GM19397 (cell line): ENCODE measurements around the gene HRAS.

Experiments
- ATAC-seq: cut with Tn5 transposase; IDR thresholded peaks from one replicate; pipeline ENCODE4 v1.9.1; 2021; ENCODE audit warnings: mild to moderate bottlenecking, moderate library complexity; ENCODE audit not compliant: unreplicated experiment

HRAS gene

DNA sequence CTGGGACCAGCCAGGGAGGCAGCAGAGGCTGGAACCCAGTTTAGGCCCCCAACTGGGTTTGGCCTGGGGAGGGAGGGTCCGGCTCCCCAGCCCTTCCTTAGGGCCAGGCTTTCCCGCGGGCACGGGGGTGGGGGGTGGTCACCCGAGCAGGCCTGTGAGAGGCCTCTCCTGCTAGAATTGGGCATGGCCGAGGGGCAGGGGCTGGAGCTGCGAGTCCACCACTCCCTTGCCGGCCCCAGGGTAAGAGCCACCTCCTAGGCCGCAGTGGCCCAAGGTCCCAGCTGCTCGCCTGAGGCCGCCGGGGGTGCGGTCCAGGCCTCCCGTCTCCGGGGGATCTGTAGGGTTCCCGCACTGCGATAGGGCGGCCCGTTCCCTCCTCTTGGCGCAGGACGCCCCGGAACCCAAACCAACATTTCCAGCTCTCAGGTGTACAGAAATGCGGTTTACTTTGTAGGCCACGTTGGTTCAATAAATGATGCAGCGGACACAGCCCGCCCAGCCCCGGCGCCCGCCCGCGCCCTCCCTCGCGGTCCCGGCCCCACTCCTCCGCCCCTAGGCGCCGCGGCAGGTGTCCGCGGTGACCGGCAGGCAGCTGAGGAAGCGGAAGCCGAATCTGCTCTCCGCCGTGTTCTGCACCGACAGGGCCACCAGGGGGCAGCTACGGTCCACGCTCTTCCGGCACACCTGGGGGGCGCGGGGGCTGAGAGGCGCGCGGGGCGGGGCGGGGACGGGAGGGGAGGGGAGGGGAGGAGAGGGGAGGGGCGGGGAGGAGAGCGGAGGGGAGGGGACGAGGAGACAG lies 19.3 kb upstream of the HRAS start:
- ATAC-seq: peak; percentile 51

DNA sequence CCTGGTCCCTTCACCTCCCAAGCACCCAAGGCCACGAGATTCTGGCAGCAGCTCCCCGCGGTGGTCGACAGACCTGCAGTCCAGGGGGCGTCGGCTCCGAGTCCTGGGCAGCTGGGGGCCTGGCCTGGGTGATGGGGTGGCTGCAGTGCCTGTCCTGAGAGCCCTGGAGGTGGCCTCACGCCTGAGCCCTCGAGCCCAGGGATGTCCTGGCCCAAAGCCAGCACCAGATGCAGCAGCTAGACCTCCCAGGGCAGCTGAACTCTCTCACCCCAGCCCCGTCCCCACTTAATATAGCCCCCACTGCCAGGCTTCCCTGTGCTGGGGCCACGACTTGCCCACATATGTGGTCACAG lies 18.6 kb upstream of the HRAS start:
- ATAC-seq: no peak

DNA sequence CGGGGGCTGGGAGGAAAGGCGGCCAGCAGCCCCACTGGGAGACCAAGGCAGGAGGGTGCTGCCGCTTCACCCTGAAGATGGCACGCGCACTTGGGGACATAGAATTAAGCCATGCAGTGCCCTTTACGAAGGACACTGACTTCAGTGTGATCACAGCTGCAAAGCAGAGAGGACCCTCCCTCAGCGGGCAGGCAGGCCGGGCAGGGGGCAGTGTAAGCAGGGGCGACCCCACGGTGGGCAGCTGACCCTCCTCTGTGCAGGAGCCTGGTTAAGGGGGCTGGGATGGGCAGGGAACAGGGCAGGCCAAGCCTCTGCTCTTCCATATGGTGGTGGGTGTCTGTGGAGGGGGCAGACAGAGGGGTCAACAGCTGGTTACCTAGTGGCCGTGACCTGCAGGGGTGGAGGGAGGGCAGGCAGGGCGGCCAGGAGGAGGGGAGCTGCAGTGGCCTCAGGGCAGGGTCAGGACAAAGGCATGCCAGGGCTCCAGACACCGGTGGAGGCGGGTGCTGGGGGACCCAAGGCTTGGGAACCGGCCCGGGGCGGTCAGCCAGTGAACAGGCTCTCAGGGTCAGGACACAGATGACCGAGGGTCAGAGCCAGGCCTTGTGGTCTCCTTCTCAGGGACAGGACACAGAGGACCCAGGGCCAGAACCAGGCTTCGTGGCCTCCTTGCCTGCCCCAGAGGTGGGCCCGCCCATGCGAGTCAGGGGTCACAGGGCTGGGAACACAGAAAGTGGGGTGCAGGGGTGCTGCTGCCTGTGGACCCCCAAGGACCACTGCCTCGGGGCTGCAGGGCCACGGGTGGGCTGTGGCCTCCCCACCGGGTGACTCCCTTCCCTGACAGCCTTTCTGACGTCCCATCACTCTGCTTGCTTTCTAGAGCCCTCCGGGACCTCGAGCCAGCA lies 18.0 kb upstream of the HRAS start:
- no peak for ATAC-seq

DNA sequence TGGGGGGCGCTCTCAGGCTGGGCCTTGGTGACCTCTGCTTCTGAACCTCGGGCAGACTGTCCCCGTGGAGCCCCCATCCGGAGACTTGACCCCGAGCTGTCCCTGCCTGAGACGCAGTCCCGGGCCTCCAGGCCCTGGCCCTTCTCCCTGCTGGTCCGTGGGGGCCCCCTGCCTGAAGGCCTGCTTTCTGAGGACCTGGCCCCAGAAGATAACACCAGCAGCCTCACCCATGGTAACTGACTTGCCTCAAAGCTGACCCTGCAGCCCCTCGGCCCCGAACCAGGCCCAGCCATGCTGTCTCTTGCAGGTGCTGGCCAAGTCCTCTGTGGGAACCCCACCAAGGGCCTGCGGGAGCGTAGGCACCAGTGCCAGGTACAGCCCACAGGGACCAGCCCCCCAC lies 16.2 kb upstream of the HRAS start:
- ATAC-seq: no peak

DNA sequence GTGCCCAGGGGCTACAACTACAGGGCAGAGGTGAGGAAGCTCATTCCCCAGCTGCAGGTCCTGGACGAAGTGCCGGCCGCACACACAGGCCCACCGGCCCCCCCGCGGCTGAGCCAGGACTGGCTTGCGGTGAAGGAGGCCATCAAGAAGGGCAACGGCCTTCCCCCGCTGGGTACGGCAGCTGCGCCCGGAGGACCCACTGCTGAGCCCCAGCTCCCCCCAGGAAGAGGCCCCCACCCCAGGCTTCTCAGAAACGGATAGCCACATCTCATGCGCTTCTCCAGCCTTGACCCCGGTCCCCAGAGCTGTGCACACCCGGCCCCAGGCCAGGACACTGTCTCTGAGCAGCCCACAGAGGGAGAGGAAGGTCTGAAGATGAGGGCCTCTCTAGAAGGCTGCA lies 15.8 kb upstream of the HRAS start:
- ATAC-seq: no peak

DNA sequence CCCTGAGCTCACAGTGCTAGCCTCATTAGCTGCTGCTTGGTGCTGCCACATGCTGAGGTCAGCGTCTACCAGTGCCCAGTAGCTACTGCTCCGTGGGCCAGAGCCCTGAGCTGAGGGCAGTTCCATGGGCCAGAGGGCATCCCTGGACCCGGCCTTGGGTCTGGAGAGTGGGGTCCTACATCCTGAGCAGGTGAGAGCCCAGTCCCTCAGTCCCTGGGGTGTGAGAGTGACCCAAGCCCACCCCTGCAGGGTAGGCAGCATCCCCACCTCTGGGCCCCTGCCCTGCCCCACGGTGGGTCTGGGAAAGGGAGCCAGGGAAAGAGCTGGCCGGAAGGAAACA lies 15.3 kb upstream of the HRAS start:
- no peak for ATAC-seq

DNA sequence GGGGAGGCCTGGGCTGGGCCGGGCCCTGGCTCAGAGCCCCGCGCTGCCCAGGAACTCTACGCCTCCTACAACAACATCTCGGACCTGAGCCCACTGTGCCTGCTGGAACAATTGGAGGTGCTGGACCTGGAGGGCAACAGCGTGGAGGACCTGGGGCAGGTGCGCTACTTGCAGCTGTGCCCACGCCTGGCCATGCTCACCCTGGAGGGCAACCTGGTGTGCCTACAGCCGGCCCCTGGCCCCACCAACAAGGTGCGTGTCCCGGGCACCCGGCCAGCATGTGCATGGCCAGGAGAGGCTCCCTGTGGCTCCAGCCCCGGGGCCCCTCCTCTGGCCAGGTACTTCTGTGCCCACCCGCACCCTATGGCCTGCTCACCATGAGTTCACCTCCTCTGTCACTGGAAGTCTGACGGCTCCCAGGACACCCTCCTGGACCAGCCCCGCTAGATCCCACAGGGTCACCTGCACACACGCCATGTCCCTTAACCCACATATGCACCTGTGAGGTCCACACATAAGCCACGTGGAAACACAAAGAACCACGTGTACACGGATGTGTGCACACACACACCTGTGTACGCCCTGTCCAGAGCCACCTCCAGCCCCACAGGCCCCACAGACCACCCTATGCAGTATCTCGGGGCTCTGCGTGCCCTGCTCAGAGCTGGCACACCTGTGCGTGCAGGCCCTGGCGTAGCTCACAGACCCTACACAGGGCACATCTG lies 14.8 kb upstream of the HRAS start:
- ATAC-seq: no peak

DNA sequence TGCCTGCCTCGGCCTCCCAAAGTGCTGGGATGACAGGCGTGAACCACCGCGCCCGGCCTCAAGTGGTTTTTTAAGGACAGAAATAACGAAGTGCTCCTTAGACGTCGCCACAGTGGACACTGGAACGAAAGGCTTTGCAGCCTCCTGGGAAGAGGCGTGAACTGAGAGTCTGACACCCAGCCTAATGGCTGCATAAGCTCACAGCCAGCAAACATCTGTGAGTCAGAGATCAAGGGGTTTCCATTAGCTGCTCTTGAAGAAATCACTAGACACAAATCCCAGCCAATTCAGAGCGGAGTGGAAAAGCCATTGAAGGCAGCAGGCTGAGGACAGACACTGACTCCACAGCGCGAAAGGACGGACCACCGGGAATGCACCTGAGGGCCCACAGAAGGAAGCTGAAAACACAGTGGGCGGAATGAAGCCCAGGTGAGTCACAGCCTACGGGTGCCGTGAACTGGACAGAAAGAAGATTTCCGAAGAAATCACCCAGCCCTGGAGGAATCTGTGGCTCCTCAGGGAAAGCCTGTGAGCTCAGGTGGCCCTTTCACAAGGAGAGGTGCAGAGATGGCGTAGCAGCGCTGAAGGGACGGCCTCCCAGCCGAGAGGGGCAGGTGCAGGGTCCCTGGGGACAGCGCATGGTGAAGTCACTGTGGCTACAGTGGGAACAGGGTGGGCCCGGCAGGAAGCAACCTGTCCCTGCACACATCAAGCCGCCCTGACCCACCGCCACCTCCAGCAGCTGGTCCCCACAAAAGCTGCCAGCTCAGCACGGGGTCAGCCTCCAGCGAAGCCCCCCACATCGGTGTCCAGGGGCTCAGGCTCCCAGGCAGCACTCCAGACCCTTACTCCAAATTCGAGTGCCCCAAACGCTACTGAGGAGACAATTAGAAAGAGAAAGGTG lies 13.6 kb upstream of the HRAS start:
- no peak for ATAC-seq

DNA sequence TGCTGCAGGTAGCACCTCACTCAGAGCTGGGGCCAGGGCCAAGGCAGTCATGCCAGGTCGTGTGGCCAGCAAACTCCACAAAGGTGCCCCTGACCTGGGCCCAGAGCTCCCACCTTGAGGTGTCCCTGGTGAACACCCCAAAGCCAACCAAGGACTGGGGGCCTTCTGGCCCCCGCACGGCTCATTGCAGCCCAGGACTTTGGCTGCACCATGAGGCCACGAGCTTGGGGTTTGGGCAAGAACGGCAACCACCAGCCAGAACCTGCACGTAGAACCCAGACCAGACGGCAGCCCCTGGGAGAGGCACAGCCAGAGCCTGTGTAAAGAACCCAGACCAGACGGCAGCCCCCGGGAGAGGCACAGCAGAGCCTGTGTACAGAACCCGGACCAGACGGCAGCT lies 9.8 kb upstream of the HRAS start:
- no peak for ATAC-seq

DNA sequence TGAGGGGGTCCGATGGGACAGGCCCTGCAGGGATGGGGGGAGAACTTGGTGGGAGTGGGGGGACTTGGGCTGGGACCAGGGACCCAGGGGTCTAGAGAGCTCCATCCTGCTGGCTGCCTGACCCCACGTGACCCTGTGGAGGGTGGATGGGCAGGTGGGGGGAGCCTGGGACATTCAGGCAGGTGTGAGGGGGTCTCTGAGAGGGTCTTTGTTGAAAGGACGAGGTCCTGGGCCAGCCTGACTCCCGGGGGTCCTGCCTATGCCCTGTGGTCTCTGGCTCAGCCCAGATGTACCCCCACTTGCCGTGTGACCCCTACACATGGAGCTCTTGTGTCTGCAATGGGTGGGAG lies 9.4 kb upstream of the HRAS start:
- ATAC-seq: no peak

DNA sequence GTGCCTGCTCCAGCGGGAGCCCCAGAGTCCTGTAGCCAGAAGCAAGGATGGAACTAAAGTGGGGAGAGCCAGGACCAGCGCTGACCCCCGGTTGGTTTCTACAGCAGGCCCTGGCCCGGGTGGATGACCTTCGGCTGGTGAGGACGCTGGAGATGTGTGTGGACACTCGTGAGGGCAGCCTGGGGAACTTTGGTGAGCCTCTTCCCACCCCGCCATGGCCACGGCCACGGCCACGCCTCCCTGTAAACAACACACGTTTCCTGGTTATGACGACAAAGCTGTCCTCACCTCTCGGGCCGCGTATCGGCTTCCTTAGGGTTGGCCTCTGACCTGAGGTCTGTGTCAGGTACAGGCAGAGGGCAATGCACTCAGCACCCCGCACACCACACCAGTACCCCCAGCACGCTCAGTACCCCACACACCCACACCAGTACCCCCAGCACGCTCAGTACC lies 6.1 kb upstream of the HRAS start:
- ATAC-seq: no peak

DNA sequence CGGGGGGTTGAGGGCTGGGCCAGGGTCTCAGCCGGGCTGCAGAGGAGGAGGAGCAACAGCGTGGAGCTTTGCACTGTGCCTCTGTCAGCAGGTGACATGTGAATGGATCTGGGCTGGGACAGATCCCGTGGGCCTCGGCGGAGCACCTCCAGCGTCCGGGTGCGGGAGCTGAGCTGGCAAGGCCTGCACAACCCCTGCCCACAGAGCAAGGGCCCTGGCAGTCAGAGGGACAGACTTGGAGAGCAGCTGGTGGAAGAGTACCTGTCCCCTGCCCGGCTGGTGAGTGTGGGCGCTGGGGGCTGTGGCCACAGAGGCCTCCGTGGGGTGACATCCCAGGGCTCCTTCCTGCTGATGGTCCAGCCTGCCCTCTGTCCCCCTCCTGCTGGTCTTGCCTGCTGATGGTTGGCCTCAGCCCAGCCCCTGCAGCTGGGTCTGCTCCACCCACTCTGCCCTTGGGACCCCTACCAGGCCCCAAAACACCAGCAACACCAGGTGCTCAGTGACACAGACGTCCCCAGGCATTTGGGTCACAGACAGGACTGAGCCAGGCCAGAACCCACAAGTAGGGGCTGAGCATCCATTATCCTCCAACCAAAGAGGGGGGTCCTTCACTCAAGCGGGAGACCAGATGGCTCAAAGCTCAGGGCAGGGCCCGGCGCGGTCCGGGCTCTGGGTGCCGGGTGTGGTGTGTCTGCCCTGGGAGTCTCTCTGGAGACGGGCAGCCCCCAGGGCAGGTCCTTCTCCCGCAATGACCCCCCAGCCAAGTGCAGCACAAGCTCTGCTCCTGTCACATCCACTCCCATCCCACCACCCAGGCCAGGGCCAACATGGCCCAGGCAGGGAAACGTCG lies 5.4 kb upstream of the HRAS start:
- no peak for ATAC-seq

DNA sequence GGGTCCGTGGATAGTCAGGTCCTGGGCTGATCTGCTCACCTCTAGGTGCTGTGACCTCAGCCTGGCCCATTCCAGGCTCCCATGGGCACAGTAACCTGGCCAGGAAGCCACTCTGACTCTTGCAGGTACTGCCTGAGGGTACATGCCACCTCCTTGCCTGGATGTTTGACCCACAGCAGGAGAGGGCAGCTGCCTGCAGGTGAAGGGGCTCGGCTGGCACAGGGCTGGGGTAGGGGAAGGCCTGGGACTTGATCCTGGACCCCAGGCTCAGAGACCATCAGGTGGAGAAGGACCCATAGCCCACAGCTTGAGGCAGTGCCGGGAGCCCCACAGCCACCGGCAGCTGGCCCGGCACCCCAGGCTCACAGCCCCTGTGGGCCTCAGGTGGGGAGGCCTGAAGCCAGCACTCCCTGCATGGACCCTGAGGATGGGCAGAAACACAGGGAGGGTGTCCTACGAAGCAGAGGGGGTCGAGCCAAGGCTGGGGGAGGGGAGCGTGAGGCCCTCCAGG lies 4.7 kb upstream of the HRAS start:
- ATAC-seq: no peak

DNA sequence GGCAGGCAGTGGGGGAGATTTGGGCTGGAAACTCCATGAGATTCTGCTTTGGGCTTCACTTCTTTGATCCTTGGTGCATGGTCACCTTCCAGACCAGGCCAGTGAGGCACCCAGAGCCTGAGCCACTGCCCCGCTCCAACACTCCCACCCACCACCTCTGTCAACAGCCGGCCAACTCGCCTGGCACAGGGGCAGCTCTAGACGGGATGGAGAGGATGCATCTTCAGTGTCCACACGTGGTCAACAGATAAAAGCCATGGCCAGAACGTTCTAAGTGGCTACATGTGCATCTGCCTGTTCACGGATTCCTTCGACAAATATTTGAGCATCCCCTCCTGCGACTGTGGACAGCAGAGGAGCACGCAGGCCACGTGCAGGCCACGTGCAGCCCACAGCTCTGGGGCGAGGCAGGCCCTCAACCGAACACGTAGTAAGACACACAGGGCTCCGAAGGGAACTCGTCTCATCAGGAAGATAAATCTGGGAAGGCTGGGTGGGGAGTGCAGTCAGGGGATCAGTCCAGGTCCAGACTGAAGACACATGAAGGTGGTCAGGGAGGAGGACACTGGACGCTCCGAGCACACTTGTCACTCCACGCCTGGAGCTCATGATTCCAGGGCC lies 3.2 kb upstream of the HRAS start:
- ATAC-seq: no peak

DNA sequence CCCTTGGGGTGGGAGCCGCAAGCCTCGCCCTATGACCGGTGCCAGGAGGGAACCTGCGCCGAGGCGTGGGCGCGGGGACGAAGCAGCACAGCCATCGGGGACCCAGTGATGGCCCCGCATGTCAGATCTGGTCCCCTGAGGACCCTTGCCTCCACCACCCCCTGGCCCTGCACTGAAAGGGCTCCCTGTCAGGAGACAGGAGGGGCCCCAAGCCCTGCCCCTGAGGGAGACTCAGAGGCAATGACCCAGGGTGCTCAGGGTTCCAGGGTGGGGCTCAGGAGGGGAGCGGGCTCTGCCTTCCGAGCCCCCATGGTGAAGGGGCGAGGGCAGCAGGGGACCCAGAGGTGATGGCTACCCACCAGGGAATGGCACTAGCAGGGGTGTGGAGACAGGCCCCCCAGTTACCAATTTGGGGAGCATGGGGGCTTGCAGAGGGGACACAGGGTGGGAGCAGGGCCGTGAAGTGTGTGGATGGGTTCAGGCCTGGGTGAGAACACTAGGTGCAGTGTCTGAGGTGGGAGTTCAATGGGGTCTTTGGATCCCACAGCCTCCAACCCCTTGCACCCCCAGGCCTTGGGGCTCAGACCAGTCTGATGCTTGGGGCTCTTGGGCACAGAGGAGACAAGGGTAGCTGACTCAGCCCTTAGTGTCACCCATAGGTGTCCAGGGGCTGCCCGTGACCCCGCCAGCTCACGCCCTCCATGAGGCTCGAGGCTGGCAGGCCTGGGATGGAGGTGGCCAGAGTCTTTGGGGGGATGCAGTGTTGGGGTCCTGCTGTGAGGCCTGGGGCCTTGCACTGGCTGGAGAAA lies 2.5 kb upstream of the HRAS start:
- no peak for ATAC-seq

DNA sequence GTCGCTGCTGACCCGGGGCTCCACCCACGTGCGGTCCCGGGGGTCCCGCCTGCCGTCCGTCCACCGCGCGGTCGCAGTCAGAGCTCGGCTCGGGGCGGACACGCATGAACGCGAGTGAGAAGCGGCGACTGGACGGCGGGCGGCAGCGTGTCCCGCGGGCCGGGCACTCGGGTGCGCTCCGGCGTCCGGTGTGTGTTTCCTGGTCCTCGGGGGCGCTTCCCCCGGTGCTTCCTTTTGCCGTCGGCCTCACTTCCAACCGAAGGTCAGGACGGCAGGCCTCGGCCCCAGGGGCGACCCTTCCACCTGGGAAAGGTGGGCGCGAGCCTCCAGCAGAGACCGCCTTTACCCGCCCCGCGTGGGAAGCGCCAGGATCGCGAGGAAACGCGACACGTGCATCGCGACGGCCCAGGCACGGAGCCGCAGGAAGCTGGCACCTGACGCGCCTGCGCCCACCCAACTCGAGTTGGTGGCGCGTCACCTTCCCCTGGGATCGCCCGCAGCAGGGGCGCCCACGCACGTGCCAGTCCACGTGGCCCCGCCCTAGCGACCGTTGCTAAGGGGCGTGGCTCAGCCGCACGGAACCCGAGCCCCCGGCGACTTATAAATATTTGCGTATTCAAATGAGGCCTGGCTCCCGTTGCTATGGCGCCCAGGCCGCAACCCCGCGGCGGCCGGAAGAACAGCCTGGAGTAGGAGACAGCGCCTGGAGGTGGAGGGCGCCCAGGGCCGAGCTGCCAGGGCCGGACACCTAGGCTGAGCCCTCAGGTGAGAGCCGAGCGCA lies 1.7 kb upstream of the HRAS start, which contains the start of gene LRRC56:
LRRC56 (plus strand) TSS at position 687 of the 781 bp plus-strand sequence. CDS start 3,158 bp downstream, outside the sequence.
- ATAC-seq: peak; percentile 43

DNA sequence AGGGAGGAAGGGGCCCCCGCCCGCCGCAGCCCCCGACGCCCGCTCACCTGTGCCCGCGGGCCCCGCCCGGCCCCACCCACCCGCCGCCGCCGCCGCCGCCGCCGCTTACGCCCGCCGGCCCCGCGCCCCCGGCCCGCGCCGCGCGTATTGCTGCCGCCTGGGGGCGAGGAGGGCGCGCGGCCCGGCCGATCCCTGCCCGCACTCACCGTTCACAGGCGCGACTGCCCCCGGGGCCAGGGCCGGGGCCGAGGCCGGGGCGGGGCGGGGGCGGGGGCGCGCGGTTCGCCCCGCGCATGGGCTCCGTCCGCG lies 212 bp downstream of the HRAS start:
- no peak for ATAC-seq
